GM19193 (cell line): ENCODE results near the gene VPS18.

ENCODE experiments used
- POLR2A ChIP-seq: IDR thresholded peaks from 4 replicates; pipeline ENCODE4 v1.6.1; 2011; ENCODE audit not compliant: insufficient read depth, insufficient read length; ENCODE audit errors: extremely low read depth

VPS18 gene

GRCh38 chr15:40906991-40907802 is 12.9 kb downstream of the VPS18 start:
- peak; percentile 29 for TF ChIP-seq POLR2A

DNA sequence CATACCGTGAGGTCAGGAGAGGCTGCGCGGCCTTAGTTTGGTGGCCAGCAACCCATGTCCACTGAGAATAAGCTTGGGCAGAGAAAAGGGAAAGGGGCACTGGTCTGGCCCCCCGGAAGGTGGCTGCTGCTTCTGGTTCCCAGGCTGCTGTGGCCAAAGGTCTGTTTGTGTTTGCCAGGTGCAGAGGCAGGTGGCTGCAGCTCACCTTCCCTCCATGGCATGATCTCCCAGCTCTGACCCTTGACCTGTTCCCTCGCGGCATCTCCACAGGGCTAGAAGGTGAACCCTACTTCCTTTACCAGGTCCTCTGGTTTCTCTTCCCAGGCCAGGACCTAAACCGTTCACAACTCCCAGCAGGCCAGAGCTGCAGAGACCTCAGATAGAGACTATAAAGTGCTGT is 13.8 kb downstream of the VPS18 start:
- TF ChIP-seq POLR2A = no peak

DNA sequence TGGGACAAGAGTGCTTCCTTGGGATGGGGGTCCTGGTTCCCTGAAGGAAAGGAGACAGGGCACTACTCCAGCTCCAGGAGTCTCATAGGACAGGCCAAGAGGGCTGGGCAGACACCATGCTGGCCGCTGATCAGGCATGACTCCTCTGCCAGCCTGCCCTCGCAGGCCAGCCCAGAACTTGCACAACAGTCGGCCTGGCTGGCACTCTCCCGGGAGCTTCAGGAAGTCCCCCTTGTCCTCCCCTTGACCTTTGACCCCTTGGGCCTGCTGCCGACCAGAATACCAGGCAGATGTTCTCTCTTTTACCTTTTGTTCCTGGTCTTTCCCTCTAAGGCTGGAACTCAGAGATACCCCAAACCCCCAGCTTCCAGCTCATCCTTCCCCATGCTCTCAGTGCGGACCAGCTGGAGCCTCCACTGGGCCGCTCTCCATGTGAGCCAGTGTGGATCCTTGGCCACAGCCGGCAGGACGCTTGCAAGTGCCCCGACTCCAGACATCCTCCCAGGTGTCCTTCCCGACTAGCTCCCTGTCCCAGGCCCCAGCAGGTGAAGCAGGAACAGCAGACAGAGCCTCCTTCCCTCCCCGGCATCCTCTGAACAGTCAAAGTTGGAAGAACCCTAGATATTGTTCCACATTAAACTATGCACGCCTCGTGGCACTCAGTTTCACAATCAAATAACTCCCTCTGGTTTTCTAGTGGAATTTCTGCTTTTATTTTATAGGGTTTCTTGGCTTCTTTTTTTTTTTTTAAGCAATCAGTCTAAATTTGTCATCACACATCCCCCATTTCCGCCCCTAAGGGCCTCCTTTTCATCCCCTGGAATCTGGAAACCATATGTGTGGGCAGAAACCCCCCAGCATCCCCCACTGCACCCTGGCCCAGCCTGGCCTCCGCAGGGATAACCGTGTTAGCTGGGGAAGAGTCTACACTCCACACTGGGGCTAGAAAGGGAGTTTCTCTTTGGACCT is 15.7 kb downstream of the VPS18 start:
- TF ChIP-seq POLR2A = no peak

- TF ChIP-seq POLR2A = no peak
These were observed 16.9 kb downstream of the VPS18 start for GRCh38 chr15:40911141-40911540.

GRCh38 chr15:40911693-40912092 is 17.4 kb downstream of the VPS18 start:
- no peak for TF ChIP-seq POLR2A

- TF ChIP-seq POLR2A = no peak
These were observed 18.2 kb downstream of the VPS18 start for GRCh38 chr15:40912478-40912877.

DNA sequence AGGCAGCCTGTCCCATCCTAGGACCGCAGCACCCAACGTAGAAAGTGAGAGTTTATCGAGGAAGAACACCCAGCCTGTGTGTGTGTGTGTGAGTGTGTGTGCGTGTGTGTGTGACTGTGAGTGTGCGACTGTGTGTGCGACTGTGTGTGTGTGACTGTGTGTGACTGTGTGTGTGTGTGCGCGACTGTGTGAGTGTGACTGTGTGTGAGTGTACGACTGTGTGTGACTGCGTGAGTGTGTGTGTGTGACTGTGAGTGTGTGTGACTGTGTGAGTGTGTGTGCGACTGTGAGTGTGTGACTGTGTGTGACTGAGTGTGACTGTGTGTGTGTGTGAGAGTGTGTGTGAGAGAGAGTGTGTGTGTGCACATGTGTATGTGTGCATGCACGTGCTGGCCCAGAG is 19.8 kb downstream of the VPS18 start:
- TF ChIP-seq POLR2A = no peak

DNA sequence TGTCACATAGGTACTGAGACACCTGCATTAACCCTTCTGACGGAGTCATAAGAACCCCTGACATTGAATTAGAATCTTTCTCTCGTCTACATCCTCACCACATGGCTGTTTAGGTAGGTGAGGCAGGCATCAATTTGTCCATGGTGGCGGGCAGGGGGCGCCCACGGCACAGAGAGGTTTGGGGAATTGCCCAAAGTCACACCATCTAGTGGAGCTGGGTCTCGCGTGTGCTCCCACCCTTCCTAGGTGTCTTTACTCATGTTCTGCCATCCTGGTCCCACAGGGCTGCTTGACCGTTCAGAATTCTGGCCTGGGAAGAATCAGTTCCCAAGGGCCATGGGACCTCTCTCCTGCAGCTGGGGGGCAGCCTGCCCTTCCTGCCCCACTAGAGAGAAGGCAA is 20.2 kb downstream of the VPS18 start:
- no peak for TF ChIP-seq POLR2A

- TF ChIP-seq POLR2A = no peak
These were observed 20.9 kb downstream of the VPS18 start for GRCh38 chr15:40915116-40915661.

GRCh38 chr15:40915679-40916078 is 21.4 kb downstream of the VPS18 start:
- TF ChIP-seq POLR2A = no peak

- TF ChIP-seq POLR2A = no peak
These were observed 23.3 kb downstream of the VPS18 start for GRCh38 chr15:40917585-40917984.

DNA sequence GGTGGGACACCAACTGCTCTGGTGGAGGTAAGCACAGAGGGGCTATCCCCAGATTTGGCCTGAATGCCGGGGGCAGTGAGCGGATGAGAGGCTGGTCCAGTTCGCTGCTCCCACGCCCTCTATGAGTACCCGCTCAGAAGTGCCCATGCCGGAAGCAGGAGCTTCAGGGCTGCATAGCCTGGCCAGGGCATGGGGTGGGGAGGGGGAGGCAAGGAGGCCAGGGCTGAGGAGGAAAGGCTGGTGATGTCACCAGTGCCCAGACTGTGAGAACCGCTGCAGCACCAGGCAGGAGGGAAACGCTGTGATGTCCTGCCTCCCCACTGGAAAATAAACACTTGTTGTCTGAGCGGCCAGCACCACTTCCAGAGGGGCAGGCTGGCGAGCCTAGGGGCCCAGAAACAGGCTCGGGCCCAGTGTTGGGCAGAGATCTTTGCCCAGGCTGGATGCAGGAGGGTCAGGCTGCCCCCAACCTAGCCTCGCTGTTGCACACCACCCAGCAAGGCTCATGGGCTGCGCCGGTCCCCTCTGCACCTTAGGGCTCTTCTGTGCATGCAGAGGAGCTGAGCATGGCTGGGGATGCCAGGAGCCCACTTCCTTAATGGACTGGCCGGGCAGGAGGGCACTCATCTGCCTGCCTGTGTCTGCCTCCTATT is 24.0 kb downstream of the VPS18 start:
- no peak for TF ChIP-seq POLR2A

- no peak for TF ChIP-seq POLR2A
These were observed 24.6 kb downstream of the VPS18 start for GRCh38 chr15:40918799-40919392.

DNA sequence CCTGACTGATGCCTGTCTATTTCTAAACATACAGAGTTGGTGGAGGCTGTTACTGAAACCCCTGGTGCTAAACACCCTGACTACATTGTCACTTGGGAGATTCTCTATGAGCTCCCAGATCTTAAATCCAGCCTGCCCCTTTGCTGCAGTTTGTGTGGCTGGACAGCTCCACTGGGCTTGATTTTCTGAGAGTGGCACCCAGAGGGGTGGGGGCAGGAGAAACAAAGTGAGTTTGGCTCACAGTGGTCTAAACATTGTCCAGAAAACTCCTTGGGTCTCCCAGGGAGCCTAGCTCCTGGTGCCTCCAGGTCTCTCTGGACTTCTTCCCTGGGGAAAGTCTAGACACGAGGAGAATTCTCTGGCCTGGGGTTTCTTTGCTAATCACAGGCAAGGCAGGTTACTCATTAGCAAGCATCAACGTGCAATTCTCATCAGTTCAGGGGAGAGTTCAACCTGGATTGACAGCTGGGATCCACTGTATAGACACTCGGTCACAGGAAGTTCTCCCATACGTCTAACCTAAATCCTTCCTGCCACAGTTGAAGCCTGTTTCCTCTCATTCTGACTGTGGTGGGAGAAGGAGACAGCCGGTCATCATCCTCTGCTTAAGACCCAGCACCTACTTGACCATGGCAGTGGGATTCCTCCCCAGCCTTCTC is 27.8 kb downstream of the VPS18 start:
- no peak for TF ChIP-seq POLR2A
